Measurements from ENCODE around the gene RPL6. TPM values are rescaled to one million over a fixed set of nuclear protein-coding genes. Genes with fewer than 3 reads are reported as not detected.

RPL6 gene
- total and polyA plus RNA-seq, 9 of the 15 experiments (the other 6 are each of a cell fraction or from before 2014, with no cell fraction given), result 1,519 to 3,103 (median 2,396) TPM

DNA sequence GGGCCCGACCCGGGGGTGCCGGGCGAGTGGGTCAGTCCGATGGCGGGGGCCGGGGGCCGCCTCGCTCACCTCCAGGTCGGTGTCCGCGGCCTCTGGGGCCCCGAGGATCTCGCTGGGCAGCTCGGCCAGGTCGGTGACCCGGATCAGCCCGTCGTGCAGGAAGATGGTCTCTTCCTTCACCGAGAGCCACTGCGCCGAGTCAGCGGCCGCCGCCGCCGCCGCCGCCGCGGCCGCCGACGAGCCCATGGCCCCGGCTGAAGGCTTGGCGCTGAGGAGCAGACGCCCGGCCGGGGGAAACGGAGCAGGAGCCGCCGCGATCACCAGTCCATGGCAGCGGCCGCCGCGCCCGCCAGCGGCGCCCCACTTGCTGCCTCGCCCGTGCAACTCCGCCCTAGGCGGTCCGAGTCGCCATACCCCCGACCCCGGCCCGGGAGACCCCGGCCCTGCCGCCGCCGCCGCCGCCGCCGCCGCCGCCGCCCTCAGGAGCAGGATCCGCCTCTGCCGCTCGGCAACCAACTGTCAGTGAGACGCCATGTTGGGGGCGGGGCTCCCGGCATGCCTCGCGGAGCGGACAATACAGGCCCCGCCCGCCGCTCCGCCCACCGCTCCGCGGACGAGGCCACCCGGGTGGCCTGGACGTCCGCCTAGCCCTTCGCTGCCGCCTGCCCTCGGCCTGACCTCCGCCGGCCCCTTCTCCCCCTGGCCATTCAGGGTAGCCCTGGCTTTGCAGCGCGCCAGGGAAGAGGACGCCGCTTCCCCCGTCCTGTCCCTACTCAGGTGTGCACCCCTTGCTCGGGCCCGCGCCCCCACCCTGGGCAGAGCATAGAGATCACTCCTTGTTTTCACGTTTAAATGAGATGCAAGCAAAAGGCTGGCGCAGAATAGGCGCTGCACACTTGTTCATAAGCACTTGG is 27.3 kb downstream of the RPL6 start, which contains the start of gene HECTD4 (continued):
- TF ChIP-seq, protein P1, sequence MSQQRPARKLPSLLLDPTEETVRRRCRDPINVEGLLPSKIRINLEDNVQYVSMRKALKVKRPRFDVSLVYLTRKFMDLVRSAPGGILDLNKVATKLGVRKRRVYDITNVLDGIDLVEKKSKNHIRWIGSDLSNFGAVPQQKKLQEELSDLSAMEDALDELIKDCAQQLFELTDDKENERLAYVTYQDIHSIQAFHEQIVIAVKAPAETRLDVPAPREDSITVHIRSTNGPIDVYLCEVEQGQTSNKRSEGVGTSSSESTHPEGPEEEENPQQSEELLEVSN (IDR thresholded peaks at IDR 0.05; ENCODE audit: borderline replicate concordance in 1 of 2, extremely low read depth in 1 of 2, insufficient read depth in 1 of 2, insufficient read length in 1 of 2, low read depth in 1 of 2, low read length in 1 of 2, poor library complexity in 1 of 2, severe bottlenecking in 1 of 2), result peak in 1 of 2 experiments; percentile 36
- TF ChIP-seq, protein P2, sequence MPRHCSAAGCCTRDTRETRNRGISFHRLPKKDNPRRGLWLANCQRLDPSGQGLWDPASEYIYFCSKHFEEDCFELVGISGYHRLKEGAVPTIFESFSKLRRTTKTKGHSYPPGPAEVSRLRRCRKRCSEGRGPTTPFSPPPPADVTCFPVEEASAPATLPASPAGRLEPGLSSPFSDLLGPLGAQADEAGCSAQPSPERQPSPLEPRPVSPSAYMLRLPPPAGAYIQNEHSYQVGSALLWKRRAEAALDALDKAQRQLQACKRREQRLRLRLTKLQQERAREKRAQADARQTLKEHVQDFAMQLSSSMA (CRISPR knock-in tag; IDR thresholded peaks at IDR 0.05), result no peak
- TF ChIP-seq, protein P3, sequence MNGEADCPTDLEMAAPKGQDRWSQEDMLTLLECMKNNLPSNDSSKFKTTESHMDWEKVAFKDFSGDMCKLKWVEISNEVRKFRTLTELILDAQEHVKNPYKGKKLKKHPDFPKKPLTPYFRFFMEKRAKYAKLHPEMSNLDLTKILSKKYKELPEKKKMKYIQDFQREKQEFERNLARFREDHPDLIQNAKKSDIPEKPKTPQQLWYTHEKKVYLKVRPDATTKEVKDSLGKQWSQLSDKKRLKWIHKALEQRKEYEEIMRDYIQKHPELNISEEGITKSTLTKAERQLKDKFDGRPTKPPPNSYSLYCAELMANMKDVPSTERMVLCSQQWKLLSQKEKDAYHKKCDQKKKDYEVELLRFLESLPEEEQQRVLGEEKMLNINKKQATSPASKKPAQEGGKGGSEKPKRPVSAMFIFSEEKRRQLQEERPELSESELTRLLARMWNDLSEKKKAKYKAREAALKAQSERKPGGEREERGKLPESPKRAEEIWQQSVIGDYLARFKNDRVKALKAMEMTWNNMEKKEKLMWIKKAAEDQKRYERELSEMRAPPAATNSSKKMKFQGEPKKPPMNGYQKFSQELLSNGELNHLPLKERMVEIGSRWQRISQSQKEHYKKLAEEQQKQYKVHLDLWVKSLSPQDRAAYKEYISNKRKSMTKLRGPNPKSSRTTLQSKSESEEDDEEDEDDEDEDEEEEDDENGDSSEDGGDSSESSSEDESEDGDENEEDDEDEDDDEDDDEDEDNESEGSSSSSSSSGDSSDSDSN (IDR thresholded peaks at IDR 0.05; ENCODE audit: borderline replicate concordance in 1 of 2, low read depth in 2 of 2, low read length in 2 of 2), result 0 out of 4 replicates have a peak, but pooled peaks of 1 of the 2 experiments have one; percentile 22
- TF ChIP-seq POLR2A (conservative IDR thresholded peaks at IDR 0.05) (peak; percentile 90), CBFA2T3 (IDR thresholded peaks at IDR 0.05) (no peak), BCOR (IDR thresholded peaks at IDR 0.05) (peak; percentile 89), SAP30 (IDR thresholded peaks at IDR 0.05; ENCODE audit: borderline replicate concordance, insufficient read depth, low read depth, low read length, poor library complexity, severe bottlenecking) (no peak), SMARCE1 (IDR thresholded peaks at IDR 0.05) (no peak), FOXK1 (CRISPR knock-in tag; IDR thresholded peaks at IDR 0.05; ENCODE audit: borderline replicate concordance) (no peak), XRCC5 (IDR thresholded peaks at IDR 0.05; ENCODE audit: low read depth, low read length) (no peak), NFYB (IDR thresholded peaks at IDR 0.05; ENCODE audit: extremely low read depth, insufficient read length) (no peak), CHCHD3 (CRISPR knock-in tag; IDR thresholded peaks at IDR 0.05) (no peak), SAFB2 (IDR thresholded peaks at IDR 0.05; ENCODE audit: borderline replicate concordance, low read depth, low read length, severe bottlenecking) (no peak), MYBL2 (IDR thresholded peaks at IDR 0.05; ENCODE audit: low read depth) (no peak), MYBL2 (CRISPR knock-in tag; IDR thresholded peaks at IDR 0.05; ENCODE audit: borderline replicate concordance) (no peak), KDM4B (IDR thresholded peaks at IDR 0.05; ENCODE audit: borderline replicate concordance in 2 of 2, low read depth in 1 of 2) (peak in 1 of 2 experiments; percentile 45; a peak in 1 of 4 replicates), PML (IDR thresholded peaks at IDR 0.05; ENCODE audit: low read length) (peak; percentile 50; the same call in 1 of the 2 replicates), ZEB2 (IDR thresholded peaks at IDR 0.05) (no peak), GTF2F1 (IDR thresholded peaks at IDR 0.05; ENCODE audit: low read depth, low read length) (no peak)
- TF ChIP-seq, protein P4, sequence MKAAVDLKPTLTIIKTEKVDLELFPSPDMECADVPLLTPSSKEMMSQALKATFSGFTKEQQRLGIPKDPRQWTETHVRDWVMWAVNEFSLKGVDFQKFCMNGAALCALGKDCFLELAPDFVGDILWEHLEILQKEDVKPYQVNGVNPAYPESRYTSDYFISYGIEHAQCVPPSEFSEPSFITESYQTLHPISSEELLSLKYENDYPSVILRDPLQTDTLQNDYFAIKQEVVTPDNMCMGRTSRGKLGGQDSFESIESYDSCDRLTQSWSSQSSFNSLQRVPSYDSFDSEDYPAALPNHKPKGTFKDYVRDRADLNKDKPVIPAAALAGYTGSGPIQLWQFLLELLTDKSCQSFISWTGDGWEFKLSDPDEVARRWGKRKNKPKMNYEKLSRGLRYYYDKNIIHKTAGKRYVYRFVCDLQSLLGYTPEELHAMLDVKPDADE (conservative IDR thresholded peaks at IDR 0.05; ENCODE audit: control insufficient read depth, low read depth, low read length), result no peak; the same call in 1 of the 2 replicates

Measured in K562 (cell line).